MM.1S (cell line): Measurements from ENCODE around the gene DISC1.

Source experiments
- CTCF ChIP-seq: fragments of 300-600 bp; sonication (generic); IDR thresholded peaks from 2 replicates; pipeline ENCODE4 v1.5.1; 2016; ENCODE audit warnings: antibody characterized with exemption, low read length, mixed read lengths
- EZH2phosphoT487 ChIP-seq: fragments of 300-600 bp; sonication (generic); IDR thresholded peaks from 2 replicates; pipeline ENCODE4 v1.6.1; 2018; ENCODE audit warnings: antibody characterized with exemption, low read length

GRCh38 chr1:231786126-231786525 is 159.5 kb downstream of the DISC1 start:
- no peak for TF ChIP-seq CTCF
- TF ChIP-seq EZH2phosphoT487, result no peak
